Large intestine (tissue), 3 donors: ENCODE measurements around the gene AJM1. TPM values are rescaled to one million over a fixed set of nuclear protein-coding genes. Genes with fewer than 3 reads are reported as not detected.
A peak's percentile ranks its signal among the peaks of the same experiment; 100 is the strongest.
"Not testable (repeated sequence)": the region's sequence is repeated elsewhere in the genome, so short reads cannot be mapped to it uniquely, and the experiment has no call there.

ENCODE experiments used
- DNase-seq, 2 donors: peaks; one replicate each; pipeline versions ENCODE4 v3.0.0 to v3.0.0-alpha.2; 2013
- H3K27ac ChIP-seq: one replicate; pipeline ENCODE4 v1.5.1; 2013; ENCODE audit warnings: low read length
- H3K27me3 ChIP-seq: 2 replicates; pipeline ENCODE4 v1.6.1; 2013; ENCODE audit warnings: low read length; ENCODE audit not compliant: control insufficient read depth, insufficient read depth
- H3K36me3 ChIP-seq: 2 replicates; pipeline ENCODE4 v1.6.1; 2013; ENCODE audit warnings: low read length; ENCODE audit not compliant: control insufficient read depth, insufficient read depth
- H3K4me1 ChIP-seq: one replicate; pipeline ENCODE4 v1.6.1; 2013; ENCODE audit warnings: low read length; ENCODE audit not compliant: control insufficient read depth, insufficient read depth
- H3K4me3 ChIP-seq: one replicate; pipeline ENCODE4 v1.5.1; 2013; ENCODE audit warnings: low read length
- H3K9me3 ChIP-seq: one replicate; pipeline ENCODE4 v1.6.1; 2013; ENCODE audit warnings: mild to moderate bottlenecking, low read depth, low read length, moderate library complexity; ENCODE audit not compliant: control insufficient read depth
- WGBS: methylation state at CpG from one replicate; pipeline ENCODE4 v1.1.5; 2013; ENCODE audit warnings: low lambda C conversion rate; ENCODE audit not compliant: insufficient coverage; 5-methylcytosine and 5-hydroxymethylcytosine counted together
- polyA plus RNA-seq: library from polyadenylated mRNA; unstranded; fragments of 120-200 nt; gene quantifications from one replicate; pipeline ENCODE4 v1.2.1, GENCODE V29; 2013

The AJM1 gene
- polyA plus RNA-seq, 1 donor: 10.4 TPM

DNA sequence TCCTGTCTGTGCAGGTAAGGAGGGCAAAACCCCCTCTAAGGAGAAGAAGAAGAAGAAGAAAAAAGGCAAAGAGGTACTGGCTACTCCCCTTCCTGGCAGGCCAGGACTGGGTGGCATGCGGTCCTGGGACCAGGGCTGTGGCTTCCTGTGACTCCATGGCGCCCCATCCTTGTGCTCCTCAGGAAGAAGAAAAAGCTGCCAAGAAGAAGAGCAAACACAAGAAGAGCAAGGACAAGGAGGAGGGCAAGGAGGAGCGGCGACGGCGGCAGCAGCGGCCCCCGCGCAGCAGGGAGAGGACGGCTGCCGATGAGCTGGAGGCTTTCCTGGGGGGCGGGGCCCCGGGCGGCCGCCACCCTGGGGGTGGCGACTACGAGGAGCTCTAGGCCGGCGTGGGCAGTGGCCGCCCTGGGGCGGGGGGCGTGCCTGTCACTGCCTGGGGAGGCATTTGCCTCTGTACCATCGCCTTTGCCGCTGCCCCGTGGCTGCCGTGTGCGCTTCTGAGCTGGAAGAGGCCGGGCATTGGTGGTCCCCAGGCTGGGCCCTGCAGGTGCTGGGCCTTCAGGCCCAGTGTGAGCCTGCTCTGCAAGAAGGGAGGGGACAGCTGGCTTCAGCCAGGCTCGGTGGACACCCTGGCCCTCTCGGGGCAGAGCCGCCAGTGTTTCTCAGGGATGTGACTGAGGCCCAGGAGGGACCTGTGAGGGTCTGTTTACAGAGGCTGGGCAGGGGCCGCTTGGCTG is 2.0 kb upstream of the AJM1 start:
- H3K27me3 ChIP-seq: peaks cover 17% of the 10 kb centered on the region
- no peak overlapping the region for H3K4me3 ChIP-seq
- H3K36me3 ChIP-seq: peaks cover 41% of the 10 kb centered on the region
- no CpG with 5 or more reads among the region's 32 CpGs for WGBS
- peaks cover 57% of the 10 kb centered on the region for H3K4me1 ChIP-seq
- H3K27ac ChIP-seq: peak overlapping the region; percentile 86
- peaks cover 8% of the 10 kb centered on the region for H3K9me3 ChIP-seq
- DNase-seq: peak in 1 of 2 donors; percentile 62

DNA sequence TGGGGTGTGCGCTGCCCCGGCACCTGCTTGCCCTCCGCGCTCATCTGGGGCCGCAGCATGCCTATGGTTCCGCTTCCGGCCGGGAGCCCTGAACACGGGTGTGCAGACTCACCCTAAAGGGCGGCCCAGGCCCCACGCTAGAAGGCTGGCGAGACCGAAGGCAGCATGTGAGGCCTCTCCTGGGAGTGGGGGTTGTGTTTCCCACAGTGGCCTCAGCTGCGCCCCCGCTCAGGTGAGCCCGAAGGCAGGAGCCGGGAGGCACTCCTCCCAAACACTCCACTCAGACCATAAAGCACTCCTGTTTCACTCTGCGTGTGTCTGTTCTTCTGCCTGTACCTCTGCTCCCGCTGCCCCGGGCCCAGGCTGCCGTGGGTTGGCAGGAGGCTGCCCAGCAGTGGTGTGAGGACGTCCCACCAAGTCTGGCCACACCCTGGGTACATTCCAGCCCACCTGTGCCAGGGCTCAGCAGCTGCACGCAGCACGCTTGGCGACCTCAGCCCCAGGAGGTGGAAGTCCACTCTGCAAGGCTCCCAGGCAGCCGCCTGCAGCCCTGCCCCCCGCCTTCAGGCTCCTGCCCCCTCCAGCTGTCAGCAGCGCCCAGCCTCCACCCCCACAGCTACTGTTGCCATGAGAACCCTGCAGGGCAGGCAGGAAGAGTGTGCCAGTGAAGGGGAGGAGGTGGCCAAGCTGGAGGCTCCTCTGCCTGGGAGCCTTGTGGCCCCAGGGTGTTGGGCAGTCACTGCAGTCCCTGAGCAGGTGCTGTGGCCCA is 1.2 kb upstream of the AJM1 start:
- Histone ChIP-seq H3K36me3 (peaks cover 35% of the 10 kb centered on the region), H3K4me3 (no peak overlapping the region), H3K27me3 (peaks cover 25% of the 10 kb centered on the region), H3K4me1 (peaks cover 57% of the 10 kb centered on the region), H3K27ac (peak overlapping the region; percentile 86), H3K9me3 (peaks cover 15% of the 10 kb centered on the region)
- no CpG with 5 or more reads among the region's 28 CpGs for WGBS
- DNase-seq: peak; percentile 96 to 97

DNA sequence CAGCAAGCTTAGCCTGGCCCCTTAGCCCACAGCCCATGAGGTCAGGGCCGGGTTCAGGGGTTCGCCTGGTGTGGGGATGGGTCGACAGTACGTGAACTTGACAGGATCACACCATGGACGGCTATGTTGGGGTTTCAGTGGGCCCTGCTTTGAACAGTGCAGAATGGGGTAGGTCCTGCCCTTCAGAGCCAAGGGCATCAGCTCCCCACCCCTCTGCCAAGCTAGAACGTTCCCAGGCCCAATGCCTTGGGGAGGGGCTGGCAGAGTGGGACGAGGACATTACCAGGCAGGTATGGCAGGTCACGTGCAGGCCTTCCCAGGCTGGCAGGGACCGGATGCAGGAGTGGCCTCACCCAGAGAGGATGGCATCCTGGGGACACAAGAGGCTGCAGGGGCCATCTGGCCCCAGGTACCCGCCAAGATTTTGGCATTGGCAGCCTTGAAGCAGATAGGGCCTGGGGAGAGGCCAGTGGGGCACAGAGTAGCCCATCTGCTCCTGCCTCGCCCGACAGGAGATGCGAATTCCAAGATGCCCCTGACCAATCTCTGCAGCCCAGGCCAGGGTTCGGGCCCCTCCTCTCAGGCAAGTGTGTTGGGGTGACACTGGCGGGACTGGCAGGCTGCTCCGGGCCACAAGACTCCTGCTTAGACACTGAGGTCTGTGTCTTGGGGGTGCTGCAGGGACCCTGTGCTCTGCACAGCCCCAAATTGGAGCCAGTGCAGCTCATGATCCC is 465 bp upstream of the AJM1 start:
- not testable (repeated sequence) for DNase-seq
- Histone ChIP-seq H3K4me1 (peaks cover 59% of the 10 kb centered on the region), H3K9me3 (peaks cover 22% of the 10 kb centered on the region), H3K4me3 (peak overlapping the region; percentile 46), H3K27ac (peak overlapping the region; percentile 86), H3K36me3 (peaks cover 28% of the 10 kb centered on the region), H3K27me3 (peaks cover 30% of the 10 kb centered on the region)
- WGBS: no CpG with 5 or more reads among the region's 16 CpGs

DNA sequence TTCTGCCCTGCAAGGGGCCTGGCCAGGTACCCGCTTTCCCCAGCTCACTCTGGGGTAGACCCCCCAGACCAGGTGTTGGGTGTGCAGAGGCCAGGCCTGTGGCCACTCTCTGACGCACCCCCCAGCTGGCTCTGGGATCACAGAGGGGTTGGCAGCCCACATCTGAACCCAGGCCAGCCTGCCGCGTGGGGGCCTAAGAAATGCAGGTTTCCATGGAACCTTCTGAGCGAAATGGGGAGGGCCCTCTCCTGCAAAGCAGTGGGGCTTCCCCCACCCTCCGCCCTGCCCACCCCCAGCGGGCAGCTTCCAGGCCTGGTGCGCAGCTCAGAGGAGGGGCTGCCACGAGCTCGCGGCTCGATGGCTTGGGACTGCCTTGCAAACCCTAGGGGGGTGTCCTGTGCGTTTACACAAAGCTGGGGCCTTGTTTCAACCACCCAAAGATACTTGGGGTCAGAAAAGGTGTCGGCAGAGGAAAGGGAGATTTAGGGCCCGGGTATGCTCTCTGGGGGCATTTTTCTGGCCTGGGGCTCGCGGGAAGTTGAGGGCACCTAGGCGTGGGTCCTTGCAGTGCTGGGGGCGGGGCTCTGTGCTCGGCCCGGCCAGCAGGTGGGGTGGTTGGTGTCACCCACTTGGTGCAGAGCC is 1.0 kb downstream of the AJM1 start:
- H3K9me3 ChIP-seq: peaks cover 32% of the 10 kb centered on the region
- not testable (repeated sequence) for DNase-seq, H3K4me3 ChIP-seq
- peak overlapping the region; percentile 4 for H3K27ac ChIP-seq
- H3K36me3 ChIP-seq: peaks cover 19% of the 10 kb centered on the region
- peaks cover 59% of the 10 kb centered on the region for H3K4me1 ChIP-seq
- peaks cover 40% of the 10 kb centered on the region for H3K27me3 ChIP-seq
- WGBS: no CpG with 5 or more reads among the region's 21 CpGs

DNA sequence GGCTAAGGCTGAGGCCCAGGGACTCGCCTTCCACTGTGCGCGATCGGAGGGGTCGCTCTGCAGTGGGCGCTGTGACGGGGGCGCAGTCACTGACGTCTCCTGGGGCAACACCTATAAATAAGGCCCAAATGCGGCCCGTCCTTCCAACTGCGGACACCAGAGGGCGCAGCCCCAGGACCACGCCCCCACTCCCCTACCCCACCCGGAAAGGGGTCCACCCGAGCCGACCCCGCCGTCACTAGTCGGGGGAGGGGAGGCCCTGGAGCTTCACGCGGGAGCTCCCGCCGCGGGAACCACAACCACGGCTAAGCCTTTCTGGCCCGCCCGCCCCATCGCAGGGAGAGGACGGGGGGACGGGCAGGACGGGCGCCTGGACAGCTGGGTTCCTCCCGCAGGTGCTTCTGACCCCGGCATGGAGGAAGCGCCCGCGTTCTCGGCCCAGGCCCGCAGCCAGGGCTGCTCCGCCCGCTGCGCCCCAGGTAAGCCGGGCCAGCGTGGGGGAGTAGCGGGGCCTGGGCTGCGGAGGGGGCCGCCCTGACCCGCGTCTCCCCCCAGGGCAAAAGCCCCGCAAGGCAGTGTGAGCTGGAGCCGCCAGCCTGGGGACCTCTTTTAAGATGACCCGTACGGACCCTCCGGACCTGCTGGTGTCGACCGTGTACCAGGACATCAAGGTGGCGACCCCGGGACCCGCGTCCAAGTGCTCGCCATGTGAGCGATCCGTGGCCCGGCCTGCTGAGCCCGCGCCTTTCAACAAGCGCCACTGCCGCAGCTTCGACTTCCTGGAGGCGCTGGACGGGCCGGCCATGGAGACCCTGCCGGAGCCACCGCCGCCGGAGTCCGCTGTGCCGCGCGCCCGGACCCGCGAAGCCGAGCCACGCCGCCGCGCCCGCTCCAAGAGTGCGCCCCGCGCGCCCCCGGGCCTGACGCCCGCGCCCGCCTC is 1.8 kb downstream of the AJM1 start:
- no CpG with 5 or more reads among the region's 99 CpGs for WGBS
- H3K27ac ChIP-seq: peak overlapping the region; percentile 4
- peak in 1 of 2 donors; percentile 35 for DNase-seq

DNA sequence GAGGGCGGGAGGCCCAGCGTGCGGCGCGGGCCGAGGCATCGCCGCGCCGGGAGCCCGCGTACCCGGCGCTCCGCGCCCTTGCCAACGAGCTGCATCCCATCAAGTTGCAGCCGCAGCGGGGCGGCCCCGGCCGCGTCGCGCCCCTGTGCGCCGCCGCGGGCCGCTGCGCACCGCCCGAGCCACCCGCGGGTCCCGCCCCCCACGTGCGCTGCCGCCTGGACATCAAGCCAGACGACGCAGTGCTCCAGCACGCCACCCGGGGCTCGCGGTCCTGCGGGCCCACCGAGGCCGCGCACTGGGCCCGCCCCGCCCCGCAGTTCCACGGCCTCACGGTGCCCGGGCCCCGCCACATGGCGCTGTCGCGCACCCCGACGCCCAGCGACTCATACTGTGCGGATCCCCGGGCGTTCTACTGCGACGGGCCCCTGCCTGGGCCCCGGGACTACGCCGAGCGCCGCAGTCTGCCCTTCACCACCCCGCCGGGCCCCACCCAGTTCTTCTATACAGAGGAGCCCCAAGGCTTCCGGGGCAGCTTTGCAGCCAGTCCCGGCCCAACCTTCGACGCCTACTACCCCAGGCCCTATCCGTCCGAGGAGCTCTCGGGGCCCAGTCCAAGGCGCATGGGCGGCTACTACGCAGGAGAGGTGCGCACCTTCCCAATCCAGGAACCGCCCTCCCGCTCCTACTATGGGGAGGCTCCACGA is 2.6 kb downstream of the AJM1 start:
- Histone ChIP-seq H3K4me3 (no peak overlapping the region), H3K27ac (no peak overlapping the region), H3K4me1 (peaks cover 46% of the 10 kb centered on the region), H3K27me3 (peaks cover 40% of the 10 kb centered on the region), H3K9me3 (peaks cover 32% of the 10 kb centered on the region), H3K36me3 (peaks cover 4% of the 10 kb centered on the region)
- DNase-seq: peak in 1 of 2 donors; percentile 43
- WGBS: no CpG with 5 or more reads among the region's 88 CpGs

More for the DNA sequence above, 1.8 kb downstream of the AJM1 start:
- peaks cover 52% of the 10 kb centered on the region for H3K4me1 ChIP-seq
- not testable (repeated sequence) for H3K4me3 ChIP-seq
- peaks cover 40% of the 10 kb centered on the region for H3K27me3 ChIP-seq
- H3K9me3 ChIP-seq: peaks cover 32% of the 10 kb centered on the region
- H3K36me3 ChIP-seq: peaks cover 11% of the 10 kb centered on the region

DNA sequence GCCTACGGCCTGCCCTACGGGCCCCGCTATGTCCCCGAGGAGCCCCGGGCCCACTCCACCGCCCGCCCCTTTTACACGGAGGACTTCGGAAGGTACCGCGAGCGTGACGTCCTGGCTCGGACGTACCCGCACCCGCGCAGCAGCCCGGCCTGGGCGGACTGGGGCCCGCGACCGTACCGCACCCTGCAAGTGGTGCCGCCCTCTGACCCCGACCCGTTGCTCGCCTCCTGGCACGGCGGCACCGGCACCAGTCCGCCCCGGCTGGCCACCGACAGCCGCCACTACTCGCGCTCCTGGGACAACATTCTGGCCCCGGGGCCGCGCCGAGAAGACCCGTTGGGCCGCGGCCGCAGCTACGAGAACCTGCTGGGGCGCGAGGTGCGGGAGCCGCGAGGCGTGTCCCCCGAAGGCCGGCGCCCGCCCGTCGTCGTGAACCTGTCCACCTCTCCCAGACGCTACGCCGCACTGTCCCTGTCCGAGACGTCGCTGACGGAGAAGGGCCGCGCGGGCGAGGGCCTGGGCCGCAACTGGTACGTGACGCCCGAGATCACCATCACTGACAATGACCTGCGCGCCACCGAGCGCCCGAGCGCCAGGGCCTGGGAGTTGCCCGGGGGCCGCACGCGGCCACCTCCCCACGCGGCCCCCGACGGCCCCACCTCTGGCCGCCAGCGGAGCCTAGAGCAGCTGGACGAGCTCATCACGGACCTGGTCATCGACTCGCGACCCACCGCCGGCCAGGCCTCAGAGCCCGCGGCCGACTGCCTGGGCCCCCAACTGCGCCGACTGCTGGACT is 3.4 kb downstream of the AJM1 start:
- Histone ChIP-seq H3K36me3 (peaks cover 9% of the 10 kb centered on the region), H3K9me3 (peaks cover 32% of the 10 kb centered on the region), H3K27ac (no peak overlapping the region), H3K4me3 (no peak overlapping the region), H3K27me3 (peaks cover 40% of the 10 kb centered on the region), H3K4me1 (peaks cover 47% of the 10 kb centered on the region)
- WGBS: no CpG with 5 or more reads among the region's 102 CpGs
- peak in 1 of 2 donors; percentile 27 for DNase-seq

DNA sequence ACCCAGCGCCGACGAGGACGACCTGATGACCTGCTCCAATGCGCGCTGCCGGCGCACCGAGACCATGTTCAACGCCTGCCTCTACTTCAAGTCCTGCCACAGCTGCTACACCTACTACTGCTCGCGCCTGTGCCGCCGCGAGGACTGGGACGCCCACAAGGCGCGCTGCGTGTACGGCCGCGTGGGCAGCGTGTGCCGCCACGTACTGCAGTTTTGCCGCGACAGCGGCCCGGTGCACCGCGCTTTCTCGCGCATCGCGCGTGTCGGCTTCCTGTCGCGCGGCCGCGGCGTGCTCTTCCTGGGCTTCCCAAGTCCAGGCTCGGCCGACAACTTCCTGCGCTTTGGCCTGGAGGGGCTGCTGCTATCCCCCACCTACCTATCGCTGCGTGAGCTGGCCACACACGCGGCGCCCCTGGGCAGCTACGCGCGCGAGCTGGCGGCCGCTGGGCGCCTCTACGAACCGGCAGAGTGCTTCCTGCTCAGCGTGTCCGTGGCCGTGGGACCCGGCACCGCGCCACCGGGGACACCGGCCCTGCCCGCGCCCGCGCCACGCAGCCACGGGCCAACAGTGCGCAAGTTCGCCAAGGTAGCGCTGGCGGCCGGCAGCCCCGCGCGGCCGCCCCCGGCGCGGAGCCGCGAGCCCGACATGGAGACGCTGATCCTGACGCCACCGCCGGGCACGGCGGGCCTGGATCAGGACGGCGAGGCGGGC is 4.3 kb downstream of the AJM1 start:
- Histone ChIP-seq H3K9me3 (peaks cover 32% of the 10 kb centered on the region), H3K27me3 (peaks cover 40% of the 10 kb centered on the region), H3K4me1 (peaks cover 48% of the 10 kb centered on the region), H3K27ac (peak overlapping the region; percentile 52), H3K4me3 (peak overlapping the region; percentile 26), H3K36me3 (peaks cover 17% of the 10 kb centered on the region)
- peak in 1 of 2 donors; percentile 47 for DNase-seq
- no CpG with 5 or more reads among the region's 98 CpGs for WGBS
